ENCODE data around the gene ZNF23. TPM values are rescaled to one million over a fixed set of nuclear protein-coding genes. Genes with fewer than 3 reads are reported as not detected.

The ZNF23 gene
- total RNA-seq, 4 donors from 2014 or later: 2.5 to 7.4 (median 3.4) TPM

DNA sequence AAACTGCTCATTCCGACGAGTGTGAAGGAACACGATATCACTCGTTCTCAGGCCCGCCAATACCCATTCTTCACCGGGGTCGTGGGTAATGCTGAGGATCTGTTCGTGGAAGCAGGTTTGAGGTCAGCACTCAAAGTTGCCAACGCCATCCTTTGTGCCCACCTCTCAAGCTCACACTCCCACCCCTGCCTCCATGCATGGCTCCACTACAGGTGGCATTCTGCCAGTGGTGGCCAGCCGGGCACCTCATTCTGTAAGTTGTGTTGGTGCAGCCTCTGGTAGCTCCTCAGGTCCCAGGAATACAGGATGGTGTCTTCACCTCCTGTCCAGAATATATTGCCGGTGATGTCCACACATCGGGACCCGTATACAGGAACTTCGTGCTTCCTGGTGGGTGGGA is 30.9 kb downstream of the ZNF23 start:
- Histone ChIP-seq H3K27me3 (peaks cover 0 to 35% (median under 1%) of the 10 kb centered on the region in 4 donors), H3K4me1 (peaks cover 0 to under 1% (median 0%) of the 10 kb centered on the region in 3 donors), H3K9me3 (no peaks in the 10 kb centered on the region), H3K36me3 (no peaks in the 10 kb centered on the region), H3K27ac (no peak overlapping the region), H3K4me3 (no peak overlapping the region)
- TF ChIP-seq, protein P1, sequence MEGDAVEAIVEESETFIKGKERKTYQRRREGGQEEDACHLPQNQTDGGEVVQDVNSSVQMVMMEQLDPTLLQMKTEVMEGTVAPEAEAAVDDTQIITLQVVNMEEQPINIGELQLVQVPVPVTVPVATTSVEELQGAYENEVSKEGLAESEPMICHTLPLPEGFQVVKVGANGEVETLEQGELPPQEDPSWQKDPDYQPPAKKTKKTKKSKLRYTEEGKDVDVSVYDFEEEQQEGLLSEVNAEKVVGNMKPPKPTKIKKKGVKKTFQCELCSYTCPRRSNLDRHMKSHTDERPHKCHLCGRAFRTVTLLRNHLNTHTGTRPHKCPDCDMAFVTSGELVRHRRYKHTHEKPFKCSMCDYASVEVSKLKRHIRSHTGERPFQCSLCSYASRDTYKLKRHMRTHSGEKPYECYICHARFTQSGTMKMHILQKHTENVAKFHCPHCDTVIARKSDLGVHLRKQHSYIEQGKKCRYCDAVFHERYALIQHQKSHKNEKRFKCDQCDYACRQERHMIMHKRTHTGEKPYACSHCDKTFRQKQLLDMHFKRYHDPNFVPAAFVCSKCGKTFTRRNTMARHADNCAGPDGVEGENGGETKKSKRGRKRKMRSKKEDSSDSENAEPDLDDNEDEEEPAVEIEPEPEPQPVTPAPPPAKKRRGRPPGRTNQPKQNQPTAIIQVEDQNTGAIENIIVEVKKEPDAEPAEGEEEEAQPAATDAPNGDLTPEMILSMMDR (IDR thresholded peaks at IDR 0.05): no peak
- no peak for TF ChIP-seq POLR2A (IDR thresholded peaks at IDR 0.05)
- no peak for DNase-seq
- intact Hi-C loops (cut with DNase I): no loop called here
- WGBS, 2 donors: 80 to 83% methylated on average over 10 to 12 of the region's 14 CpGs

DNA sequence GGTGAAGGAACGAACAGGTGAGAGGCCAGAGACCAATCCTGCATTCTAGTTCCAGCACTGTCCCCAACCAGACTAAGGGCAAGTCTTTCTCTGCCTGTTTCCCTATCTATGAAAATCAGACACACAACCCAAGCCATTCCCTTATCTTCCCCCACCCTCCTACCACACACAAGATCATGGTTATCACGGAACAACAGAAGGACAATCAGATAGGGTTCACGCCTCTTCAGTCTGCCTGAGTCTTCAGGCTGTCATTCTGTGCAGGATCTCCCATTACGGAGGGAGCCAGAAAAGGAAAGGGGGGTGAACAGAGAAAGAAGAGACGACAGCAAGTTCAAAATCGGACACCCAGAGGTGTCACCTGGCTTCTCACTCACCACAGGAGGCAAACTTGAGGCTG is 31.3 kb downstream of the ZNF23 start:
- H3K27ac ChIP-seq: no peak overlapping the region
- H3K27me3 ChIP-seq: peaks cover 0 to 40% (median 5%) of the 10 kb centered on the region in 4 donors
- peaks cover 0 to 4% (median 0%) of the 10 kb centered on the region in 3 donors for H3K4me1 ChIP-seq
- TF ChIP-seq, protein P1 (IDR thresholded peaks at IDR 0.05): no peak
- no peak for TF ChIP-seq POLR2A (IDR thresholded peaks at IDR 0.05)
- H3K4me3 ChIP-seq: no peak overlapping the region
- intact Hi-C loops (cut with DNase I): no loop called here
- 53 to 67% methylated on average over 4 to 5 of the region's 6 CpGs for WGBS, 2 donors
- H3K36me3 ChIP-seq: no peaks in the 10 kb centered on the region
- H3K9me3 ChIP-seq: no peaks in the 10 kb centered on the region
- DNase-seq: no peak

DNA sequence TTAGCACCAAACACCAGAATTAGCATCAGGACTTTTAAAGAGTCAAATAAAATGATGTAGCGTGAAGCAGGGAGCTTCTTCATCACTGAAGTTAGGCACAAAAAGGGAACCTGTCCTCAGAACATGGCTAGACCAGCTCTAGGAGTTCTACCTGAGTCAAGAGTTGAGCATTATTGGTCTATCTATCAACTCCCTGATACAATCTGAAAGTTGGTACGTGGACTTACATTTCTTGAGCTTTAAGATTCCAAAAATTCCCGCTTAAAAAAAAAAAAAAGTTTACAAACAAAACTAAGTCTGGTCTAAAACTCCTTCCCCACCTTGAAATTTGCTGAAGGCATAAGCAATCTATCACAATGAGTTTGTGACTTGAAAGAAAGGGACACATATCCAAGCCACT is 32.5 kb downstream of the ZNF23 start:
- Histone ChIP-seq H3K27ac (no peak overlapping the region), H3K27me3 (peaks cover 0 to 51% (median 7%) of the 10 kb centered on the region in 4 donors), H3K36me3 (no peaks in the 10 kb centered on the region), H3K4me1 (peaks cover 0 to 5% (median 0%) of the 10 kb centered on the region in 3 donors), H3K9me3 (no peaks in the 10 kb centered on the region), H3K4me3 (no peak overlapping the region)
- WGBS, 2 donors: 68 to 69% methylated on average over 3 of the region's 3 CpGs
- TF ChIP-seq, protein P1 (IDR thresholded peaks at IDR 0.05): no peak
- no peak for TF ChIP-seq POLR2A (IDR thresholded peaks at IDR 0.05)
- intact Hi-C loops (cut with DNase I): no loop called here
- no peak for DNase-seq

DNA sequence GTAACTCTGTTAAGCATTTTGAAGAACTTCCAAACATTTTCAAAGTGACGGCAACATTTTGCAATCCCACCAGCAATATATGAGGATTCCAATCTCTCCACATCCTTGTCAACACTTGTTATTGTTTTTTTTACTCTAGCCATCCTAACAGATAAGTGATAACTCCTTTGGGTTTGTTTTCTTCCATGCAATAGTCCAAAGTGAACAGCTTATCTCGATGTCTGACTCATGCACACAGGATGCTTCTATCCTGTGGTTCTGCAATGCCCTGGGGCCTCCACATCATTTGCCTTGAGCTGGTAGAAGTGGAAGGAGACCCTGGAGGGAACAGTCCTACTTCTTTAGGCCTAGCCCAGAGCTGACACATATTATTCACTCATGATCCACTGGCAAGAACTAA is 33.2 kb downstream of the ZNF23 start:
- H3K36me3 ChIP-seq: no peaks in the 10 kb centered on the region
- no peaks in the 10 kb centered on the region for H3K9me3 ChIP-seq
- intact Hi-C loops (cut with DNase I): no loop called here
- H3K27ac ChIP-seq: no peak overlapping the region
- H3K27me3 ChIP-seq: peaks cover 0 to 58% (median 7%) of the 10 kb centered on the region in 4 donors
- TF ChIP-seq, protein P1 (IDR thresholded peaks at IDR 0.05): no peak
- TF ChIP-seq POLR2A (IDR thresholded peaks at IDR 0.05): no peak
- no peak overlapping the region for H3K4me3 ChIP-seq
- DNase-seq: no peak
- peaks cover 0 to 5% (median 0%) of the 10 kb centered on the region in 3 donors for H3K4me1 ChIP-seq
- 72 to 90% methylated on average over 2 of the region's 2 CpGs for WGBS, 2 donors

DNA sequence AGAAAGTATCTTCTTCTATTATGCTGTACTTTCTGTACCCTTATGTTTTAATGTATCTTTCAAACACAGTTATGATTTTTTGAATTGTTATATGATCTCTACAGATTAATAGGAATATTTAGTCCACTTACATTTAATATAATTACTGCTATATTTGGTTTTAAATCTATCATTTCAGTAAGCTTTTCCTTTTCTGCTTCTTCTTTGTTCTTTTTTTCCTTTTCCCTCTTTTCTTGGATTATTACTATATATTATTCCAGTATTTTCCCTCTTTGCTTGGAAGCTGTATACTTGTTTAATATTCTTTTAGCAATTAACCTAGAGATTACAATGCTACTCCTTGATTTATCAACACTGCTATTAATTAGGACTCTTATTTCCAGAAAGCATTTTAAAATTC is 33.7 kb downstream of the ZNF23 start:
- intact Hi-C loops (cut with DNase I): no loop called here
- TF ChIP-seq, protein P1 (IDR thresholded peaks at IDR 0.05): no peak
- no peak for TF ChIP-seq POLR2A (IDR thresholded peaks at IDR 0.05)
- H3K4me3 ChIP-seq: no peak overlapping the region
- DNase-seq: no peak
- peaks cover 0 to 62% (median 7%) of the 10 kb centered on the region in 4 donors for H3K27me3 ChIP-seq
- H3K9me3 ChIP-seq: no peaks in the 10 kb centered on the region
- H3K36me3 ChIP-seq: no peaks in the 10 kb centered on the region
- no peak overlapping the region for H3K27ac ChIP-seq
- peaks cover 0 to 5% (median 0%) of the 10 kb centered on the region in 3 donors for H3K4me1 ChIP-seq
